ENCODE measurements around the gene PHKB.
"Not testable (repeated sequence)": the region's sequence is repeated elsewhere in the genome, so short reads cannot be mapped to it uniquely, and the experiment has no call there.

The PHKB gene

DNA sequence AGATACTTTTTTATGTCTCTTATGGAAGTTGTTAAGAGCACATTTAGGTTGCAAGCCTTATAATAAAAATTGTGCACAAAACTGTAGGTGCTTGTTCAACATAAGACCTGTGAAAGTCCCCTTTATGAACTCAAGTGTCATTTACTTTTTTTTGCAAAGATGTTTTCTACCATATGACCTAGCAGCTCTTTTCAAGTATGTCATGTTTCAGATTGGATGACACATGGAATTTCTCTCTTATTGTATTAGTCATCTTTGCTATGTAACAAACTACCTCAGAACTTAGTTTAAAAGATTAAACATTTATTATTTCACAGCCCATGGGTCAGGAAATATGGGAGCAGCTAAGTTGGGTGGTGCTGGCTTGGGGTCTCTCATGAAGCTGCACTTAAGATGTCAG, 57.9 kb downstream of the PHKB start:
- DNase-seq: no peak

DNA sequence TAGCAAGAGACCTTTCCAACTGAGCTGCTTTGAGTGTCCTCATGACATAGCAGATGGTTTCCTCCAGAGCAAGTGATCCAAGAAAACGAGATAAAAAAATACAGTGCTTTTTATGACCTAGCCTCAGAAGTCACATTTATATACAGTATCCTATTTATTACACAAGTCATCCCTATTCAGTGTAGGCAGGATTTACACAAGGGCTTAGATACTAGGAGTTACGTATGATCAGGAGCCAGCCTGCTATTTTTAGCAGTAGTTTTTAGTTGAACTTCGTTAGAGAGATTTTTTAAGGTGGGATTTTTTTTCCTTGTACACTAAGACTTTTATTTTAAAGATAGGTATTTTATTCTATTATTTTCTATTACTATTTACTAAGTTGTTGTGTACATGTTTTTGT, 58.4 kb downstream of the PHKB start:
- DNase-seq: no peak

DNA sequence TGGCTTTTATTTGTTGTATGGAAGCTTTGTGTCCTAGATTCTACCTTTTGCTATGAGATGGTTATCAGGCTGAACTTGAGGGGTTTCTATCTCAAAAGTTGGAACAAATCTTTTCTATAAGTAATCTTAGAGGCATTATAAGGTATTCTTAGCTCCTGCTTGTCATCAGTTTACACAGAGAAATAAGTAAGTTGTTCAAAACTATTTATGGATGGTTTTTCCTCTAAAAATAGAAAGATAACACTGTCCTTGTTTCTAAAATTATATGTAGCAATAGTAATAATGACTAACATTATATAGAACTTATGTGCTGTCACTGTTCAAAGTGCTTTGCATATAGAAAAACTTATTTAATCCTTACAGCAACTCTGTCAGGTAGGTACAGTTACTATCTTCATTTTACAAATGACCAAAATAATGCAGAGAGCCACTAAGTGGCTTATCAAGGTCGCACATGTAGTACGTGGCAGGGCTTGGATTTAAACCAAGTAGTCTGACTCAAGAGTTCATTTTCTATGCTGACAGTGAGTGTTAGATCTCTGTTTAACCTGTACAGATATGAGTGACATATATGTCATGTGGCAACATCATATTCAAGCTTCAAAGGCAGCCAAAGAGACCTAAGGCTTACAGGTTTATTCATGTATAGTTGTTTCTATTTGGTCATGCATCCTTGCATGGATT, 59.0 kb downstream of the PHKB start:
- no peak for DNase-seq

DNA sequence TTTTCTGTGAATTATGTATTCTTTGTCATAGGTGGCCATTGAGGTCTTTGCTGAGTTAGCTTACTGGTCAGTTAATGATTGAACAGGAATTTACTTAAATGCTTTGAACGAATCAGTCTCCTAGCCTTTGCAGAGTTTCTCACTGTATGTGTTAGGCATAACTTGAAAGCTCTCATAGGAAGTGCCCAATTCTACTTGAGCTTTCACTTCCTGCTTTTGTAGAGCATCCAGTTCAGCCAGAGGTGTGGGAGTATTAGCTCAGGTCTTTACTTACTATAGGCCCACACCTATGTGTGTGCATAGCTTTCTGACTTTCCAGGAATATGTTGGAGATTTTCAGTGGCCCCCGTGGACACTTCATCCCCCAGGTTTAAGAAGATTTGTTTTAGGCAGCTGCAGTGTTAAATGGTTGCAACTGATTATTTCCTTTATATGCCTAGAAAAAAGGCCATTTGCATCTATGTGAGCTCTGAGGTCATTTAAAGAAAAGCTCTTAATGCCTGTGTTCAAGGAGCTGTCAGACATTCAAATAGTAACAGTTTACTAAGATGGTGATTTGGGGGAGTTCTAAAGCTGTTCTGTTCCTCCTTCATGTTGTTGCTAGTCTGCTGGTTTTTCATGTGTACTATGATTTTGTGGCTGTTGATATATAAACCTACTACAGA, 62.3 kb downstream of the PHKB start:
- peak; percentile 48 to 51 for DNase-seq

DNA sequence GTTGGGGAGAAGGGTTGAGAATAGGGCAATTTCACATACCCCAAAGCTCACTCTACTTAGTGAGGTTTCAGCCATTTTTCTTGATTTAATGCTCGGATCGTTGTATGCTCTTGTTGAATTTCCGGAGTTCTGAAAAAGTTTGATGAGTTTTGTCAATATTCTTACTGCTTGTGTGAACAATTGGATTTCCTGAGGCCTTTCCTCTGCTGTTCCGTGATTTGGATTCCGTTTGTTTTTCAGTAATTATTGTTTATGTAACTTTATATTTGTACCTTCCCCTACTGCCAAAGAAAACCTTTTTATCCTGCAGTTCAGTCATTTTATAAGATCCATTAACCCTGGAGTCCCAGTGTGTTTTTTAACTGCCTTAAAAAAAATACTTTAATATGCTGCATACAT, 62.9 kb downstream of the PHKB start:
- no peak for DNase-seq

DNA sequence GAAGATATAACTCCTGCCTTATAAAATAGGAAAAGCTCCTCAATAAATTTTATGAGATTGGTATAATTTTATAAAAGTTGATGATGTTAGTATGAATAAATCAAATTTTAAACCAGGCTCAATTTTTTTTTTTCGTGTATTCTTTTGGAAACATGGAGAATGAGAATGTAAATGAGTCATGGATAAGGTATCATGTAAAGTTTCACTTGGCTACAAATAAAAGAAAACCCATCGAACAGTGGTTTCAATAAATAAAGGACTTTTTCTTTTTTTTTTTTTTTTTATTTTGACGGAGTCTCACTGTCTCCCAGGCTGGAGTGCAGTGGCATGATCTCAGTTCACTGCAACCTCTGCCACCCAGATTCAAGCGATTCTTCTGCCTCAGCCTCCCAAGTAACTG, 67.3 kb downstream of the PHKB start:
- DNase-seq: no peak

DNA sequence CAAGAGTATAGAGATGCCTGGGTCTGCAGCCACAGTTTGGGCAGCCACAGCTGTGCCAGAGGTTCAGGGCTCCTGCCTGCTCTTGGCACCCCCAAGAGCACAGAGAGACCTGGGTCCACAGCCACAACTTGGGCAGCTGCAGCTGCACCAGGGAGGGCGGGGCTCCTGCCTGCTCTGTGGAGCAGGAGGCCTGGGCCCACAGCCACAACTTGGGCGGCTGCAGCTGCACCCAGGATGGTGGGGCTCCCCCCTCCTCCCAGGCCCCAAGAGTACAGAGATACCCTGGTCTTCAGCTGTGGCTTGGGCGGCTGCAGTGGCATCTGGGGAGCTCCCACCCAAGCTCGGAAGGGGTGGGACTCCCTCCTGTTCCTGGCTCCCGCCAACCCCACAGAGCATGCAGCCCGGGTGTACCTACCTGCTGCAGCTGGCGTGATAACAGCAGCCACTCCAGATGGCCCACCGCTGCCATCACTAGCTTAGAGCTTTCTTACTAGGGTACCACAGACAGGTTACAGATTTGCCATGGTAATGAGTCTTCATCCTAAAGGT, 72.7 kb downstream of the PHKB start:
- no peak for DNase-seq

DNA sequence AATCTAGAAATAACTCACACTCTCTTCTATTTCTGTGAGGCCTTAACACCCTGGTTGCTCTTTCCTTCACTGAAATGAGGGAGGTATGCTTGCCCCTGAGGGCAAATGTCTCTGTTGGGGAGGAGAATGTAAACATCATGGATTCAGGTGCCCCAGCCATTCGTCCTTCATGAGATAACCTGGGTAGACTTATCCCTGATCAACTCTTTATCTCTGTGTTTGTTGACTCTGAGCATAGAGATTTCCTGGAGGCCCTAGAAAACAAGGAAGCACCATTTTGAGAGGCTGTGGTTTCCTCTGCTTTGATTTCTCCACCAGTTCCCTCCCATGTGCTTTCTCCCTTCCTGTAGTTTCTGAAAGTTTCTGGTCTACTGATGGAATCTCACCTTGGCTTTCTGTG, 77.3 kb downstream of the PHKB start:
- DNase-seq: no peak

DNA sequence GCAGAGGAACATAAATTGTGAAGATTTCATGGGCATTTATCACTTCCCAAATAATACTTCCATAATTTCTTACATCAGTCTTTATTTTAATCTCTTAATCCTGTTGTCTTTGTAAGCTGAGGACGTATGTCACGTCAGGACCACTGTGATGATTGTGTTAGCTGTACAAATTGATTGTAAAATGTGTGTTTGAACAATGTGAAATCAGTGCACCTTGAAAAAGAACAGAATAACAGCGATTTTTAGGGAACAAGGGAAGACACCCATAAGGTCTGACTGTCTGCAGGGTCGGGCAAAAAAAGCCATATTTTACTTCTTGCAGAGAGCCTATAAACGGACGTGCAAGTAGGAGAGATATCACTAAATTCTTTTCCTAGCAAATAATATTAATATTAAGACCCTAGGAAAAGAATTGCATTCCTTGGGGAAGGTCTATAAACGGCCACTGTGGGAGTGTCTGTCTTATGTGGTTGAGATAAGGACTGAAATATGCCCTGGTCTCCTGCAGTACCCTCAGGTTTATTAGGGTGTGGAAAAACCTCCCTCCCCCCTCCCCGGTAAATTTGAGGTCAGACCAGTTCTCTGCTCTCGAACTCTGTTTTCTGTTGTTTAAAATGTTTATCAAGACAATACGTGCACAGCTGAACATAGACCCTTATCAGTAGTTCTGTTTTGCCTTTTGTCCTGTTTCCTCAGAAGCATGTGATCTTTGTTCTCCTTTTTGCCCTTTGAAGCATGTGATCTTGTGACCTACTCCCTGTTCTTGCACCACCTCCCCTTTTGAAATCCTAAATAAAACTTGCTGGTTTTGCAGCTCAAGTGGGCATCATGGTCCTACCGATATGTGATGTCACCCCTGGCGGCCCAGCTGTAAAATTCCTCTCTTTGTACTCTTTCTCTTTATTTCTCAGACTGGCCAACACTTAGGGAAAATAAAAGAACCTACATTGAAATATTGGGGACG, 78.9 kb downstream of the PHKB start:
- DNase-seq: peak; percentile 18 to 34

DNA sequence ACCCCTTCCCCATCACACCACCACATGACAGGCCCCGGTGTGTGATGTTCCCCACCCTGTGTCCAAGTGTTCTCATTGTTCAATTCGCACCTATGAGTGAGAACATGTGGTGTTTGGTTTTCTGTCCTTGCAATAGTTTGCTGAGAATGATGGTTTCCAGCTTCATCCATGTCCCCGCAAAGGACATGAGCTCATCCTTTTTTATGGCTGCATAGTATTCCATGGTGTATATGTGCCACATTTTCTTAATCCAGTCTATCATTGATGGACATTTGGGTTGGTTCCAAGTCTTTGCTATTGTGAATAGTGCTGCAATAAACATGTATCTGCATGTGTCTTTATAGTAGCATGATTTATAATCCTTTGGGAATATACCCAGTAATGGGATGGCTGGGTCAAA, 80.0 kb downstream of the PHKB start:
- DNase-seq: not testable (repeated sequence)

DNA sequence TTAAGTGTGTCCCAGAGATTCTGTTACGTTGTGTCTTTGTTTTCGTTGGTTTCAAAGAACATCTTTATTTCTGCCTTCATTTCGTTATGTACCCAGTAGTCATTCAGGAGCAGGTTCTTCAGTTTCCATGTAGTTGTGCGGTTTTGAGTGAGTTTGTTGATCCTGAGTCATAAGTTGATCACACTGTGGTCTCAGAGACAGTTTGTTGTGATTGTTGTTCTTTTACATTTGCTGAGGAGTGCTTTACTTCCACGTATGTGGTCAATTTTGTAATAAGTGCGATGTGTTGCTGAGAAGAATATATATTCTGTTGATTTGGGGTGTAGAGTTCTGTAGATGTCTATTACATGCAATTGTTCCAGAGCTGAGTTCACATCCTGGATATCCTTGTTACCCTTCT, 83.1 kb downstream of the PHKB start:
- DNase-seq: not testable (repeated sequence)

DNA sequence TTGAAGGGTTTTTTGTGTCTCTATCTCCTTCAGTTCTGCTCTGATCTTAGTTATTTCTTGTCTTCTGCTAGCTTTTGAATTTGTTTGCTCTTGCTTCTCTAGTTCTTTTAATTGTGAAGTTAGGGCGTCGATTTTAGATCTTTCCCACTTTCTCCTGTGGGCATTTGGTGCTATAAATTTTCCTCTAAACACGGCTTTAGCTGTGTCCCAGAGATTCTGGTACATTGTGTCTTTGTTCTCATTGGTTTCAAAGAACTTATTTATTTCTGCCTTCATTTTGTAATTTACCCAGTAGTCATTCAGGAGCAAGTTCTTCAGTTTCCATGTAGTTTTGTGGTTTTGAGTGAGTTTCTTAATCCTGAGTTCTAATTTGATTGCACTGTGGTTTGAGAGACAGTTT, 90.1 kb downstream of the PHKB start:
- not testable (repeated sequence) for DNase-seq

DNA sequence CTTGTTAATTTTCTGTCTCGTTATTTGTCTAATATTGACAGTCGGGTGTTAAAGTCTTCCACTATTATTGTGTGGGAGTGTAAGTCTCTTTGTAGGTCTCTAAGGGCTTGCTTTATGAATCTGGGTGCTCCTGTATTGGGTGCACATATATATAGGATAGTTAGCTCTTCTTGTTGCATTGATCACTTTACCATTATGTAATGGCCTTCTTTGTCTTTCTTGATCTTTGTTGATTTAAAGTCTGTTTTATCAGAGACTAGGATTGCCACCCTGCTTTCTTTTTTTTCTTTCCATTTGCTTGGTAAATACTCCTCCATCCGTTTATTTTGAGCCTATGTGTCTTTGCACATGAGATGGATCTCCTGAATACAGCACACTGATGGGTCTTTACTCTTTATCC, 90.6 kb downstream of the PHKB start:
- DNase-seq: not testable (repeated sequence)

DNA sequence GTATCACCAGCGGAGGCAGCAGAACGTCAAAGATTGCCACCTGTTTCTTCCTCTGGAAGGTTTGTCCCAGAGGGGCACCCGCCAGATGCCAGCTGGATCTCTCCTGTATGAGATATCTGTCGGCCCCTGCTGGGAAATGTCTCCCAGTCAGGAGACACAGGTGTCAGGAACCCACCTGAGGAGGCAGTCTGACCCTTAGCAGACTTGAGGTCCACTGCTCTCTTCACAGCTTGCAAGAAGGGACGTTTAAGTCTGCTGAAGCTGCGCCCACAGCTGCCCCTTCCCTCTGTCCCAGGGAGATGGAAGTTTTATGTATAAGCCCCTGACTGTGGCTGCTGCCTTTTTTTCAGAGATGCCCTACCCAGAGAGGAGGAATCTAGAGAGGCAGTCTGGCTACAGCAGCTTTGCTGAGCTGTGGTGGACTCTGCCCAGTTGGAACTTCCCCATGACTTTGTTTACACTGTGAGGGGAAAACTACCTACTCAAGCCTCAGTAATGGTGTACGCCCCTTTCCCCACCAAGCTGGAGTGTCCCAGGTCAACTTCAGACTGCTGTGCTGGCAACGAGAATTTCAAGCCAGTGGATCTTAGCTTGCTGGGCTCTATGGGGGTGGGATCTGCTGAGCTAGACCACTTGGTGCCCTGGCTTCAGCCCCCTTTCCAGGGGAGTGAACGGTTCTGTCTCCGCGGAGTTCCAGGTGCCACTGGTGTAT, 92.9 kb downstream of the PHKB start:
- DNase-seq: no peak

DNA sequence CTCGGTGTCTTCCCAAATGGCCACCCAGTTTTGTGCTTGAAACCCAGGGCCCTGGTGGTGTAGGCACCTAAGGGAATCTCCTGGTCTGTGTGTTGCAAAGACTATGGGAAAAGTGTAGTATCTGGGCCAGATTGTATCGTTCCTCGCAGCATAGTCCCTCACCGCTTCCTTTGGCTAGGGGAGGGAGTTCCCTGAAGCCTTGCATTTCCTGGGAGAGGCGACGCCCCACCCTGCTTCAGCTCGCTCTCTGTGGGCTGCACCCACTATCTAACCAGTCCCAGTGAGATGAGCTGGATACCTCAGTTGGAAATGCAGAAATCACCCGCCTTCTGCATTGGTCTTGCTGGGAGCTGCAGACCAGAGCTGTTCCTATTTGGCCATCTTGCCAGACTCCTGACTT, 93.5 kb downstream of the PHKB start:
- not testable (repeated sequence) for DNase-seq

DNA sequence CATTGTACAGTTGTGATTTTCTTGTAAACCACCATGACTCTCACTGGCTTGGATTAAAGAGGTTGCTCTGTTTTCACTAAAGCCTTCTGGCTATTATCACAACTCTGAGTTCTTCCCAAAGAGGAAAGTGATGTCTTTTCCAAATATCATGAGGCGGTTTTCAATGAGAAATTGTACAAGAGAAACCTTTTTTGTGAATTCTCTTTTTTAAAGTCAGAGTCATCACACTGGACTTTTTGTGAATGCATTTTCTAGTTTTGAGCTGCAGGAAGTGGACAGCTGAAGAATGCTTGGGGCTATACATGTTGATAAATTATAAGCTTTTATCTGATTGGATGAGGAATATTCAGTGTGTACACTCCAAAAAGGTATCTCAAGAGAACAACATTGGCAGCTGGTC, 100.2 kb downstream of the PHKB start:
- no peak for DNase-seq

DNA sequence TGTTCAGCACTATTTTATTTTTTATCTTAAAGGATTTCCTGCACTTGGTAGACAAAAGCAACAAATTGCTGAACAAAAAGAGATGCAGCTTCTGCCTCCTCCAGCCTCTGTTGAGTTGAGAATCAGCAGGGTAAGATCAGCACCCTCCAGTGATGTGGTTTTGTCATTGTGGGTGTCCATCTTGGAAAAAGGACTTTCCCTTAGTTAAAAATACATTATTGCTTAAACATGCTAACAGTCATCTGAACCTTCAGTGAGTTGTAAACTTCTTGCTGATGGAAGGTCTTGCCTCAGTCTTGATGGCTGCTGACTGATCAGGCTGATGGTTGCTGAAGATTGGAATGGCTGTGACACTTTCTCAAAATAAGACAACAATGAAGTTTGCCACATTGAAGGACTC, 101.2 kb downstream of the PHKB start:
- peak; percentile 58 to 93 for DNase-seq

DNA sequence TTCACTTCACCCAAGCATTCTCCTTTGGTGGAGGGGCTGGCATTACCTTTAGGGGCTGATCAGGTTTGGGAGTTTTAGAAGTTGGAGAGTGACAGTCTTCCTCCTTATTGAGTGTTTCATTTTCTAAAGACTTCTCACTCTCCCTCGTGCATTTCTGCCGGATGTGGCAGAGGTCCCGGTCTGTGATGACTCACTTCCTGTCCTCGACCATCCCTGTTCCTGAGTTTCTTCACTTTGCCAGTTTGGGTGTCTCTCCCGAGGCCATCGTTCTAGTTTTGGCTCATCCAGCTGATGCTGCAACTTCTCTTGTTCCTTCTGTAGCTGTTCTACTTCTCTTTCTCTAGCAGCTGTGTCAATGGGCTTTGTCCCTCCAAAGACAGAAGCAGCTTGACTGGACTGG, 104.3 kb downstream of the PHKB start:
- DNase-seq: peak; percentile 81 to 86

DNA sequence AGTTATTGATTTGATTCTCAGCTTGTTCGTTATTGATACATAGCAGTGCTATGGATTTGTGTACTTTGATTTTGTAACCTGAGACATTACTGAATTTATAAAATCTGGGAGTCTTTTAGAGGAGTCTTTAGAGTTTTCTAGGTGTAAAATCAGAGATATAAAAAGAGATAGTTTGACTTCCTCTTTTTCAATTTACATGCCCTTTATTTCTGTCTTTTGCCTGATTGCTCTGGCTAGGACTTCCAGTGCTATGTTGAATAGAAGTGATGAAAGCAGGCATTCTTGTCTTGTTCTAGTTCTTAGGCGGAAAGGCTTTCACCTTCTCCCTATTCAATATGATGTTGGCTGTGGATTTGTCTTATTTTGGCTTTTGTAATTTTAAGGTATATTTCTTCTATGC, 106.2 kb downstream of the PHKB start:
- no peak for DNase-seq

DNA sequence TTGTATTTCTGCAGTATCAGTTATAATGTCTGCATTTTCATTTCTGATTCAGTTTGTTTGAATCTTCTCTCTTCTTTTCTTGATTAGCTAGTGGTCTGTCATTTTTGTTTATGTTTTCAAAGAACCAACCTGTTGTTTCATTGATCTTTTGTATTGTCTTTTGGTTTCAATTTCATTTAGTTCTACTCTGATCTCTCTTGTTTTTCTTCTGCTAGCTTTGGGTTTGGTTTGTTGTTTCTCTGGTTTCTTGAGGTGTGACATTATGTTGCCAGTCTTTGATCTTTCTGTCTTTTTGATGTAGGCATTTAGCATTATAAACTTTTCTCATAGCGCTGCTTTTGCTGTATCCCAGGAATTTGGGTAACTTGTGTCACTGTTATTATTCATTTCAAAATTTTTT, 107.2 kb downstream of the PHKB start:
- DNase-seq: no peak

DNA sequence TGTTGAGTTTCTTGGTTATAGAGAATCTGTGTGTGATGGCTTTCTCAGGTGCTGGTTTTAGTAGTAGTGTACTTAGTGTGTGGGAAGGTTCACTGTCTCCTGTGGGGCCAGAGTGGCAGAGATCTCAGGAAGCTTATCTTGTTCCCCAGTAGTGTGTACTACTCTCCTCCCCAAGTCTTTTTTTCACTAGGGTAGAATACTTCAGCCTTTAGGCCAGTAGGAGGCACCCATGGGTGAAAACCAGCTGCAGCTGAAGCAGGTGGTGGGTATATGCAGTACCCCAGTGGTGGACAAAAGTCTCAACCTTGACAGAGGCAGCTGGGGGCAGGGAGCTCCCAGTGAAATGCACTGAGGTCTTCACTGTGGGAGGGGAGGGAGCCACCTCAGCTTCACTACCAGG, 109.9 kb downstream of the PHKB start:
- DNase-seq: no peak

DNA sequence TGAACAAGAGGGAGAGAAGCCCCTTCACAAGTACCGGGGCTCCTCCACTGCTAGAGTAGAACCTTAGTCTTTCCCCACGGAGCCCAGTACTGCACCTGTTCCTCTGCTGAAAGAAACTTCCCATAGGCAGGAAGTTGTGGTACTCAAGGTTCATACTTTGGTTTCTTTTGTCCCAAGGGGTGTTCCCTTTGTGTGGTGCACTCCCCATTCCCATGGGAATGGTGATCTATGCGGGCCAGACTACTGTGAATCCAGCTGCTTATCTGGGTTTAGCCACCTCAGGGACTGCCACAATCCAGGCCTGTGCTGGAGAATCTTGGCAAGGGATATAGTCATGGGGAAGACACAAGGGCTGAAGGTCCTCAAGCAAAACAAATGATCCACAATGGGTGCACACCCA, 110.6 kb downstream of the PHKB start:
- no peak for DNase-seq

Measured in inflammatory macrophage treated with lipopolysaccharide for 1 hour (primary cell).